HG03064 (cell line): ENCODE measurements around the gene NPEPL1.

Experiments
- ATAC-seq: cut with Tn5 transposase; IDR thresholded peaks from one replicate; pipeline ENCODE4 v1.9.1; 2021; ENCODE audit warnings: low read depth; ENCODE audit not compliant: unreplicated experiment

Gene NPEPL1

GRCh38 chr20:58677808-58678207, 14.8 kb upstream of the NPEPL1 start:
- no peak for ATAC-seq

GRCh38 chr20:58678806-58679205, 13.8 kb upstream of the NPEPL1 start:
- no peak for ATAC-seq

GRCh38 chr20:58682656-58683531, 9.7 kb upstream of the NPEPL1 start:
- no peak for ATAC-seq

GRCh38 chr20:58684291-58684690, 8.3 kb upstream of the NPEPL1 start:
- ATAC-seq: no peak

- no peak for ATAC-seq
These were observed 6.6 kb upstream of the NPEPL1 start for GRCh38 chr20:58685988-58686387.

GRCh38 chr20:58688414-58688813, 4.2 kb upstream of the NPEPL1 start:
- no peak for ATAC-seq

- no peak for ATAC-seq
These were observed 3.8 kb upstream of the NPEPL1 start for GRCh38 chr20:58688840-58689239.

GRCh38 chr20:58690396-58691135, 2.0 kb upstream of the NPEPL1 start:
- no peak for ATAC-seq

GRCh38 chr20:58691773-58692578, 624 bp upstream of the NPEPL1 start:
- ATAC-seq: no peak

GRCh38 chr20:58693226-58694006, 816 bp downstream of the NPEPL1 start:
- ATAC-seq: no peak

GRCh38 chr20:58694241-58695083, 1.9 kb downstream of the NPEPL1 start:
- ATAC-seq: no peak

GRCh38 chr20:58695084-58695722, 2.6 kb downstream of the NPEPL1 start:
- no peak for ATAC-seq

- no peak for ATAC-seq
These were observed 3.3 kb downstream of the NPEPL1 start for GRCh38 chr20:58695895-58696375.

- ATAC-seq: no peak
These were observed 3.9 kb downstream of the NPEPL1 start for GRCh38 chr20:58696411-58696961.

GRCh38 chr20:58697201-58697866, 4.7 kb downstream of the NPEPL1 start:
- ATAC-seq: no peak

GRCh38 chr20:58697867-58698703, 5.5 kb downstream of the NPEPL1 start:
- ATAC-seq: no peak
